HepG2 (cell line): Measurements from ENCODE around the gene PRKCE.

ENCODE experiments used
- CTCF ChIP-seq: sonication (generic); formaldehyde crosslinking; IDR thresholded peaks from 2 replicates; pipeline ENCODE4 v1.5.0; 2020; ENCODE audit warnings: mild to moderate bottlenecking, missing genetic modification reagents, moderate library complexity
- EZH2 ChIP-seq: conservative IDR thresholded peaks from 2 replicates; pipeline ENCODE4 v1.6.1; 2012; ENCODE audit warnings: mild to moderate bottlenecking, low read depth, low read length, moderate library complexity
- NCOA1 ChIP-seq: sonication (generic); formaldehyde crosslinking; IDR thresholded peaks from 2 replicates; pipeline ENCODE4 v1.9.0; 2021; ENCODE audit warnings: missing genetic modification reagents
- NFRKB ChIP-seq: fragments of 450-650 bp; IDR thresholded peaks from 2 replicates; pipeline ENCODE4 v1.6.1; 2017
- SP1 ChIP-seq, 2 experiments: fragments of 450-650 bp in 1 of 2; sonication (generic) in 1 of 2; formaldehyde crosslinking in 1 of 2; IDR thresholded peaks; 2 replicates each; pipeline versions ENCODE4 v1.4.0 to v1.6.1; 2016 to 2020; ENCODE audit warnings: missing genetic modification reagents in 1 of 2
- ZNF225 ChIP-seq: sonication (generic); formaldehyde crosslinking; IDR thresholded peaks from 2 replicates; pipeline ENCODE4 v1.4.0; 2020; ENCODE audit warnings: mild to moderate bottlenecking, missing genetic modification reagents
- ZNF780A ChIP-seq: sonication (generic); formaldehyde crosslinking; IDR thresholded peaks from 2 replicates; pipeline ENCODE4 v1.8.0; 2022; ENCODE audit warnings: mild to moderate bottlenecking, missing genetic modification reagents, moderate library complexity

- no peak for TF ChIP-seq SP1 (IDR thresholded peaks at IDR 0.05)
- TF ChIP-seq SP1 (CRISPR knock-in tag; IDR thresholded peaks at IDR 0.05) = no peak
- no peak for TF ChIP-seq ZNF780A (CRISPR knock-in tag)
- TF ChIP-seq CTCF (CRISPR knock-in tag) = no peak
- TF ChIP-seq NCOA1 (CRISPR knock-in tag) = no peak
- TF ChIP-seq EZH2 = no peak
- TF ChIP-seq NFRKB = no peak
- no peak for TF ChIP-seq ZNF225 (CRISPR knock-in tag)
Measured at GRCh38 chr2:45888641-45889040, 237.2 kb downstream of the PRKCE start.
